Ramos (cell line): Measurements from ENCODE around the gene AP2A1.

ENCODE experiments used
- in situ Hi-C: fragments of 300-500 bp; cut with MboI; formaldehyde crosslinking; loops from one replicate; pipeline ENCODE4 v1.14.3; 2022; ENCODE audit warnings: low sequenced_read_pairs; ENCODE audit not compliant: unreplicated experiment

Gene AP2A1

GRCh38 chr19:49833599-49833998, 66.8 kb downstream of the AP2A1 start:
- in situ Hi-C loops: no loop called here

- in situ Hi-C loops: no loop called here
Observed at GRCh38 chr19:49835562-49835961, 68.8 kb downstream of the AP2A1 start.

DNA sequence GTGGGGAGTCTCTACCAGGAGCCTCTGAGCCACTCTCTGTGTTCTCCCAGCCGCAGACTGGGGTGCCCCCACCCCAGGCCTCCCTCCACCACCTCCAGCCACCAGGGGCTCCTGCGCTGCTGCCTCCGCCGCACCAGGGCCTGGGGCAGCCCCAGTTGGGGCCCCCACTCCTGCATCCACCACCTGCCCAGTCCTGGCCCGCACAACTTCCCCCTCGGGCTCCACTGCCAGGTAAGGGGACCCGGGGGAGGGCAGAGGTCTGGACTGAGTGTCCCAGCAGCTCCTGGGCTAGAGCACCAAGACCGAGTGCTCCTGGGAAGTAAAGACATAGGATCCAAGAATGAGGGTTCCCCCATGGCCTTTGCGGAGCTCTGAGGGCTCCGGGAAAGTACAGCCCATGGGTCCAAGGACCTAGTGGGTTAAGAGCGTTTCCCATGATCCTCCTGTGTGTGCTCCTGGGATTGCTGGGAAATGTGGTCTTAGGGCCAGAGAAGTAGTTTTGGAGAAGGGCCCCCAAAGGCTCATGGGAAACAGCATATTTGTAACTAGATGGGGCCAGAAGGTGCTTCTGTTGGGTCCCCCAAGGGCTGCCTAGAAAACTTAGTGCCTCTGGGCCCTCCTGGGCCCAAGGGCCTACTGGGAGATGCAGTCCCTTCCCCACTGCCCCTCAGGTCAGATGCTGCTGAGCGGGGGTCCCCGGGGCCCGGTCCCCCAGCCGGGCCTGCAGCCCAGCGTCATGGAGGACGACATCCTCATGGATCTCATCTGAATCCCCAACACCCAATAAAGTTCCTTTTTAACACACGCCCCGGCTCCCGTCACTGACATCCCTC, 69.6 kb downstream of the AP2A1 start:
- in situ Hi-C loops: no loop called here

DNA sequence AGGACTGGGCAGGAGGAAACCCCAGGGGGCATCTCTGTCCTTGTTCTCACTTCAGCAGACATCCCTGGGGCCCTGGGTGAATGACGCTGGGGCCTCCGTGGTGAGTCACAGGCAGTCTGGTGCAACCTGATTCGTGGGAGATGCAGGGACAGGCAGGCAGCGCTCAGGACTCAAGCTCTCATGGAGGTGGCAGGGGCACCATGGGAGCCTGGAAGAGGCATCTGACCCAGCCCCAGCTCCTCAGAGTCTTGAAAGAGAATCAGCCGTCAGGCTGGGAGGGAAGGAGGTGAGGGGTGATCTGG, 70.2 kb downstream of the AP2A1 start:
- in situ Hi-C loops: no loop called here

DNA sequence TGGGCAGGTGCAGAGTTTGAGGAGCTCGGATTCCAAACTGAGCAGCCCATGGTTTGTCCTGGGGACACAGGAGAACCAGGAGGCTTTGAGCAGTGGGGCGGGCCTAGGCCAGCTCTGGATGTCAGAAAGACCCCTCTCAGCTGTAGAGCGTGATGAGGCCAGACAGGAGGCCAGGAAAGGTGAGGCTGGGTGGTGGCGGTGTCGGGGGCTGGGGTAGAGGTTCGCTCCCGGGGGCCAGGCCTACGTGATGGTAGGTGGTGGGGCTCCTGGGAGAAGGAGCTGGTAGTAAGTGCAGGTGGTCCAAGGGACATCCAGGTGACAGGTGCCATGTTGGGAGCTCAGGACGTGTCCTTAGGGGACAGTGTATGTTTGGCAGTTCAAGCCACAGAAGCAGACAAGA, 70.6 kb downstream of the AP2A1 start:
- in situ Hi-C loops: no loop called here

GRCh38 chr19:49838885-49839588, 72.2 kb downstream of the AP2A1 start:
- in situ Hi-C loops: no loop called here

GRCh38 chr19:49839713-49840112, 72.9 kb downstream of the AP2A1 start:
- in situ Hi-C loops: no loop called here

DNA sequence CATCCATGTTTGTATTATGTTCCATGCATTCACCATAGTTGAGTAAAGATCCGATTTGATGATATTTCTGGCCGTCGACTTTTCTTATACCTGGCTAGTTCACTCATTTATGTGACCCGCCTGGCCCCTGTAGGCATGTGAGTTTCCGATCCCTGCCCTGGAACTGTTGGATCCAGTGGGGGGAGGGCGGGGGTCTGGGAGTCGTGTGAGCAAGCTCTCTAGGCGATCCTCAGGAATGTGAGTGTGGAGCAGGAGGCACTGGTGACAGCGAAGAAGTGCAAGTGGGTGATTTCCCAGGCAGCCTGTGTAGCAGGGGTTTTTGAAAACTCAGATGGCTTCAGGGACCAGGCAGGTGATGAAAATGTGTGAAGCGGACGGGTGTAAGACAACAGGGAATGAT, 73.5 kb downstream of the AP2A1 start:
- in situ Hi-C loops: no loop called here

DNA sequence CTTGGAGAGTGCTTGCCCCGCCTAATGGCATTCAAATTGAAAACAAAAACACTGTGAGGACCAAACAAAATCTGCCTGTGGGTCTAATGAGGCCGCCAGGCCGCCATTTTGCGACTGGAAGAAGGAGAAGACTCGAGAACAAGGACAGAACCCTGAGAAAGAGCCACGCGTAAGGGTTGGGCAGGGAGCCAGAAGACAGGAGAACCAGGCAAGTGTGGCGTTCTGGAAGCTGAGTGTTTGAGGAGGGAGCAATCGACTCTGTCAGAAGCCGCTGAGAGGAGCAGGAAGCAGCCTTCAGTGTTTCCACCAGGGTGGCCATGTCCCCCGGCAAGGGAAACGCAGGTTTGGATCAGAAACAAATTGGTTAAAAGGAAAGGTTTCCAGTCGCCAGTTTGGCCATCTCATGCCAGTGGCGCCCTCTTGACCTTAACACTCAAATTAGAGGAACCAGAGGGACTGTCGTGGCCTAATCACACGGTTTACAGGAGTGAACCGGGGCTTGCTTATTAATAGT, 74.0 kb downstream of the AP2A1 start:
- in situ Hi-C loops: no loop called here

- in situ Hi-C loops: no loop called here
Observed at GRCh38 chr19:49843265-49843664, 76.5 kb downstream of the AP2A1 start.

DNA sequence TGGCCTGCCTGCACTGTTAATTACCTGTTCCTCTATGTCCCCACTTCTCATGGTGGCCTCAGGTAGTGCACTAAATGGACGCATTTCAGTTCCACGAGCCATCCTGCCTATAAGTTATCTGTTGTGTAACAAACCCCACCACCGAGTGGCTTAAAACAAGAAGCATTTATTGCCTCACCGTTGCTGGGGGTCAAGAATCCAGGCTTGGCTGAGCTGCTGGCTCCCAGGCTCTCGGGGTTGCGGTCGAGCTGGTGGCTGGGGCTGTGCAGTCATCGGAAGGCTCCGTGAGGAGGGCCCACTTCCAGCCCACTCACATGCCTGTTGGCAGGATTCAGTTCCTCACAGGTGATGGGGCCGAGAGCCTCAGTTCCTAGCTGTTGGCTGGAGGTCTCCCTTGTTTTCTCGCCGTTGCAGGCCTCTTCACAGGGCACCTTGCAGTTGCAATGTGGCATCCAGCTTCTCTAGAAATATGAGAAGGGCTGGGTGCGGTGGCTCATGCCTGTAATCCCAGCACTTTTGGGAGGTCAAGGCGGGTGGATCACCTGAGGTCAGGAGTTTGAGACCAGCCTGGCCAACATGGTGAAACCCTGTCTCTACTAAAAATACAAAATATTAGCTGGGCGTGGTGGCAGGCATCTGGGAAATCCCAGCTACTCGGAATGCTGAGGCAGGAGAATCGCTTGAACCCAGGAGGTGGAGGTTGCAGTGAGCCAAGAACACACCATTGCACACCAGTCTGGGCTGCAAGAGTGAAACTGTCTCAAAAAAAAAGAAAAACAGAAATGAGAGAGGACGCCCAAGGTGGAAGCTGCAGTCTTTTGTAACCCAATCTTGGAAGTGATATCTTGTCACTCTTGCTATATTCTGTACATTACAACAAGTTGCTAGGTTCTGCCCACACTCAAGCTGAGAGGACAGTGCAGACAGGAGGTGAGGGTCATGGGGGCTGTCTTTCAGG, 77.6 kb downstream of the AP2A1 start:
- in situ Hi-C loops: no loop called here

DNA sequence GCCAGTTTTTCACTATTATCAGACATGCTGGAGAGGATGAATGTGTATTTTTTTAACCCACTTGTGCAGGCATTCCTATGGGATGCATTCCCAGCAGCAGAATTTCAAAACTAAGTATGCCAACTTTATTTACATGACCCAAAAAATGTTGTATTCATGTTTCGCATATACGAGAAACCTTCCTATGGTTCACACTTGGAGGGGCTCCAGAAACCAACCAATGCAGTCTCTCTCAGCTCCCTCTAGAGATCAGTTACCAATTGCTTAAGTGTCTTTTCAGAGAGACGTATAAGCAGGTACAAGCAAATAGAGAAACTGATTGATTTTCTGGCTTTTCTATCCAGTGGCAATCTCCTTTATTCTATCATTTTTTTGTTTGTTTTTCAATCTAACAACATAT, 78.6 kb downstream of the AP2A1 start:
- in situ Hi-C loops: no loop called here

DNA sequence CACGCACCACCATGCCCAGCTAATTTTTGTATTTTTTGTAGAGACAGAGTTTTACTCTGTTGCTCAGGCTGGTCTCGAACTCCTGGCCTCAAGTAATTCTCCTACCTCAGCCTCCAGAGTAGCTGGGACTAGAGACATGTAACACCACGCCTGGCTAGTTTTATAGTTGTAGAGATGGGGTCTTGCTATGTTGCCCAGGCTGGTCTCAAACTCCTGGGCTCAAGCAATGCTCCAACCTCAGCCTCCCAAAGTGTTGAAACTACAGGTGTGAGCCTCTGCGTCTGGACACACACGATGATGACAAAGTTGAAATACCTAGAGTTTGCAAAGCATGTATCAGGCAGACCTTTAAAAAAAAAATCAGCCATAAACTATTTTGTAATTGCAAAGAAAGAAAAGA, 79.6 kb downstream of the AP2A1 start:
- in situ Hi-C loops: no loop called here

- in situ Hi-C loops: no loop called here
Observed at GRCh38 chr19:49847731-49848696, 81.2 kb downstream of the AP2A1 start.

DNA sequence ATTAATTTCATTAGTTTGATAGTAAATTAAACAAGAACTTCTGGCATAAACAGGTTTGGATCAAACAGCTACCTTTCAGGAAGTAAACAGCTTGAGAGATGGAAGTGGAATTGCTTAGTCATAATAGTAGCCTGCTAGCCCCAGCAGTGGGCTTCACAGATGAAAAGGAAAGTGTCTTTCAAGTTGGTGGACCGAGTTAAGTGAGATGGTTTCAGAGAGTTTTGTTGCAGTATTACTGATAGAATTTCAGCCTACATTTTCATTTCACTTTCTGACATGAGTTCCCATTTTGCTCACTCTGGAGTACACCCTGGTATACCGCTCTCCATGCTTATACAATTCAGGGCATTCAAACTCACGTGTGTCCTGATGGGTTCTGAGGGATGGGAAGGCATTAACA, 82.1 kb downstream of the AP2A1 start:
- in situ Hi-C loops: no loop called here

- in situ Hi-C loops: no loop called here
Observed at GRCh38 chr19:49849433-49850220, 82.8 kb downstream of the AP2A1 start.

- in situ Hi-C loops: no loop called here
Observed at GRCh38 chr19:49850221-49850486, 83.4 kb downstream of the AP2A1 start.

DNA sequence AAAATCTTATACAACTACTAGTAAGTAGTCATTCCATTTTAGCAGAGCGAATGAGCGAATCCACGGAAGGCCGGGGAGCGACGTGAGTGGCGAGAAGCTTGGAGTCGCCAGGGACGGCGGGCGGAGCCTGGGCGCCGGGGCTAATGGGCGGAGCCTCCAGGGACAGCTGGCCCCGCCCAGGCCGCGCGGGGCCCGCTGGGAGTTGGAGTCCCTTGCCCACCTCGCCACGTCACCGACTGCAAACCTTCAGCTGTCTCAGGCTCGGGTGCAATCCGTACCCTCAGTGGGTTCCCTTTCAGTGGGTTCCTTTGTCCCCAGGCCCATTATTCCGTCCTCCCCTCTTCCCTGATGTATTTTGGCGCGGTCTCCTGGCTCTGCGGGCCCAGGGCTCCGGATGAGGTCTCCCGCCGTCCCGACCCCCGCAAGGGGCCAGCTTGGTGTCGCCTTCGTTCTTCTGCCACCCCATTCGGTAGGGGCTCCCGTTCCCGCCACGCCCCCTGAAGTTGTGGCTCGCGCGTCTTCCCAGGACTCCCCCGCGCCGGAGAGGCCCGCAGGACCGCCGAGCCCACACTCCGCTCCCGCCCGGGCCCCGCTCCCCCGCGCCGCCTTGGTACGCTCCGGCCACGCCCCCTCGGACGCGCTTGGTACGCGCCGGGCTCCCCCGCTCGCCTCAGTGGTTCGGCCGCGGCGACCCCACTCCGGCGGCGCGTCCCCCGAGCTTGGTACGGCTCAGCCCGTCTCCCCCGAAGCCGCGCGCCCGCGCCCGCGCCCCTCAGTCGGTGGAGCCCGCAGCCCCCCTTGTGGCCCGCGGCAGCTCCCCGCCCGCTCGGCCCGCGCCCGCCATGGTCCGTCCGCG, 83.9 kb downstream of the AP2A1 start, which contains the start of gene PTOV1:
Gene PTOV1, plus strand, starts transcription at position 673 of the 856 bp plus-strand sequence.
- in situ Hi-C loops: no loop called here
